HG03060 (cell line): ENCODE measurements around the gene LRRC41.
"Not testable (repeated sequence)": the region's sequence is repeated elsewhere in the genome, so short reads cannot be mapped to it uniquely, and the experiment has no call there.

Experiments used
- ATAC-seq: cut with Tn5 transposase; IDR thresholded peaks from one replicate; pipeline ENCODE4 v1.9.1; 2021; ENCODE audit warnings: low read depth, moderate number of reproducible peaks; ENCODE audit not compliant: unreplicated experiment

Gene LRRC41

GRCh38 chr1:46328182-46328581, 24.8 kb upstream of the LRRC41 start:
- not testable (repeated sequence) for ATAC-seq

DNA sequence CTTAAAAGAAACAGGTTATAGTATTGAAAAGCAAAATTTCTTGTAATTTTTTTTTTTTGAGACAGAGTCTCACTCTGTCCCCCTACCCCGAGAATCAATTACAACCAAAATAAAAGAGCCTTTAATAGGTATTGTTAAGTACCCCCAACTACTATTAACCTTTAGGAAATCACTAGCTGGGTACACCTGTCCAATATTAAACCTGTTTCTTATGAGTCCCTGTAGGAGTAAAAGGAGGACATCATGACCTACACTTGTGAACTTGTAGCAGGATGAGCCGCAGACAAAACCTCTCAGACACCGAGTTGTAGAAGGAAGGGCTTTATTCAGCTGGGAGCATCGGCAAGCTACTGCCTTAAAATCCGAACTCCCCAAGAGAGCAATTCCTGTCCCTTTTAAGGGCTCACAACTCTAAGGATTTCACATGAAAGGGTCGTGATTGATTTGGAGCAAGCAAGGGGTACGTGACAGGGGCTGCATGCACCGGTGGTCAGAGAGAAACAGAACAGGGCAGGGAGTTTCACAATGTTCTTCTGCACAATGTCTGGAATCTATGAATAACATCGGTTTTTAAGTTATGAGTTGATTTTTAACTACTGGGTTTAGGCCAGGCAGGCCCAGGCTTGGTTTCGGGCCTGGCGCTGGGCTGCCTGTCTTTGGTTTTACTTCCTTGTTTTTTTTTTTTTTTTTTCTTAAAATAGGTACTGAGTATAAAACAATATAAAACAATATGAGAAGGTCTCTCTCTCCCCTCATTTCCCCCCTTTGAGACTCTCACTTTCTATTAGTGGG, 22.1 kb upstream of the LRRC41 start:
- ATAC-seq, result peak; percentile 70

GRCh38 chr1:46322191-46322590, 18.8 kb upstream of the LRRC41 start:
- ATAC-seq, result not testable (repeated sequence)

DNA sequence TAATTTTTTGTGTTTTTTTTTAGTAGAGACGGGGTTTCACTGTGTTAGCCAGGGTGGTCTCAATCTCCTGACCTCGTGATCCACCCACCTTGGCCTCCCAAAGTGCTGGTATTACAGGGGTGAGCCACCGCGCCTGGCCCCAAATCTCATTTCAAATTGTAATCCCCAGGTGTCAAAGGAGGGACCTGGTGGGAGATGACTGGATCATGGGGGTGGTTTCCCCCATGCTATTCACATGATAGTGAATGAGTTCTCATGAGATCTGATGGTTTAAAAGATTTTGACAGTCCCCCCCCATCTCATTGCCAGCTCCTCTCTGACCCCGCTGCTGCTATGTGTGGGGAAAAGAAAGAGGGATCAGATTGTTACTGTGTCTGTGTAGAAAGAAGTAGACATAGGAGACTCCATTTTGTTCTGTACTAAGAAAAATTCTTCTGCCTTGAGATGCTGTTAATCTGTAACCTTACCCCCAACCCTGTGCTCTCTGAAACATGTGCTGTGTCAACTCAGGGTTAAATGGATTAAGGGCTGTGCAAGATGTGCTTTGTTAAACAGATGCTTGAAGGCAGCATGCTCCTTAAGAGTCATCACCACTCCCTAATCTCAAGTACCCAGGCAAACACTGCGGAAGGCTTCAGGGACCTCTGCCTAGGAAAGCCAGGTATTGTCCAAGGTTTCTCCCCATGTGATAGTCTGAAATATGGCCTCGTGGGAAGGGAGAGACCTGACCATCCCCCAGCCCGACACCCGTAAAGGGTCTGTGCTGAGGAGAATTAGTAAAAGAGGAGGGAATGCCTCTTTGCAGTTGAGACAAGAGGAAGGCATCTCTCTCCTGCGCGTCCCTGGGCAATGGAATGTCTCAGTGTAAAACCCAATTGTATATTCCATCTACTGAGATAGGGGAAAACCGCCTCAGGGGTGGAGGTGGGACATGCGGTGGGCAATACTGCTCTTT, 16.8 kb upstream of the LRRC41 start:
- not testable (repeated sequence) for ATAC-seq

- not testable (repeated sequence) for ATAC-seq
These were observed 15.9 kb upstream of the LRRC41 start for GRCh38 chr1:46319301-46319700.

DNA sequence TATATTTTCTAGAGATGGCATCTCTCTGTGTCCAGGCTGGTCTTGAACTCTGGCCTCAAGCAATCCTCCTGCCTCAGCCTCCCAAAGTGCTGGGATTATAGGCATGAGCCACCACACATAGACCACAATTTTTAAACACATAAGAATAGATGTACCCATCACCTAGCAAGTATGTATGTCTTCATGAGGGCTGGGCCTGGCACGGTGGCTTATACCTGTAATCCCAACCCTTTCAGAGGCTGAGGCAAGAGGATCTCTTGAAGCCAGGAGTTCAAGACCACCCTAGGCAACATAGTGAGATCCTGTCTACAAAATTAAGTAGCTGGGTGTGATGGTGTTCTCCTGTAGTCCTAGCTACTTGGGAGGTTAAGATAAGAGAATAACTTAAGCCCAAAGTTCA, 13.9 kb upstream of the LRRC41 start:
- ATAC-seq, result no peak

DNA sequence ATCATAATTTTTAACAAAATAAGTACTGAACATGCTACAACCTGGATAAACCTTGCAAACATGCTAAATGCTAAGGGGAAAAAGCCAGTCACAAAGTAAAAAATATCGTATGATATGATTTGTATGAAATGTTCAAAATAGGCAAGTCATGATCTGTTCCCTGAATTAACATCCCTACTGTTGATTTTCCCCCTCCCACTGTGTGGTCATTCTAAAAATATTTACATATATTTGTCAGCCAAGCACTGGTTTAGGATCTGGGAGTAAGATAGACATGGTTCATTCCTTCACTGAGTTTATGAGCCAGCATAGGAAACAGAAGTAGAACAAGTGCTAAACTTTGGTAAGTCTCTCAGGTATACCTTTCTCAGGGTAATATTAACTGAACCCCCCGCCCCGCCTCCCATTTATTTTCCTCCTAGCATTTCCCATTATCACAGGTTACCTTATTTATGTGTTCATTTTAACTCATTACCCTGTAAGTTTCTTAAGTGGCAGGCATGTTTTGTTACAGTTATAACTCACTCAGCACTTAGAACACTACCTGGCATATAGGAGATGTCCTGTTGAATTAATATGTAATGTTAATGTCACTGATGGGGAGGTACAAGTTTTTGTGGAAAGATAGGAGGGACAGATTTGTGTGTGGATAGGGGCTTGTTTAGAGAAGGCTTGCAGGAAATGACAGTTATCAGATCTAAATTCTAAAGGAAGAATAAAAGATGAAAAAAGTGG, 12.4 kb upstream of the LRRC41 start:
- no peak for ATAC-seq

- no peak for ATAC-seq
These were observed 6.9 kb upstream of the LRRC41 start for GRCh38 chr1:46310321-46310720.

DNA sequence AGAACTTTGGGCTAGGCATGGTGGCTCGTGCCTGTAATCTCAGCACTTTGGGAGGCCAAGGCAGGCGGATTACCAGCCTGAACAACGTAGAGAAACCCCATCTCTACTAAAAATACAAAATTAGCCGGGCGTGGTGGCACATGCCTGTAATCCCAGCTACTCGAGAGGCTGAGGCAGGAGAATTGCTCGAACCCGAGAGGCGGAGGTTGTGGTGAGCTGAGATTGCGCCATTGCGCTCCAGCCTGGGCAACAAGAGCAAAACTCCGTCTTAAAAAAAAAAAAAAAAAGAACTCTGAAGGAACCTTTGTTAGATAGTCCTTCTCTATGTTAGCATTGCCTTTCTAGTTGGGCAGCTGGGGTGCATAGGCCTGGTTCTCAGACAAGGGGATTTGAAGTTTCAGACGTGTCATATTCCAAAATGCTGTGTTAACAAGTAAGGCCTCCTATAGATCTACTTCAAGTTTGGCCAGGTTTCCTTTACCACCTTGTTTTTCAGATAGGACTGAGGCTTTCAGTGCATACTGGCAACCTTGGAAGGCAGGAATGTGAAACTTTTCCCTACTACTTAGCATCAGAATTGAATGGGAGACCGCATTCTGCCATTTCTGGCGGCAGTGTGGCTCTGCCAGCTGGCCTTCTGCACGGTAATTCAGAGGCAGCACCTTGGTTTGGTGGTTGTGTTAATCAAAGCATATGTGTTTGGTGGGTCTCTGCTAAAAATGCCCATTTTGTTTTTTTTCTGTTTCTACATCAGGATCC, 6.2 kb upstream of the LRRC41 start:
- no peak for ATAC-seq

GRCh38 chr1:46306159-46306530, 2.7 kb upstream of the LRRC41 start:
- ATAC-seq, result no peak

- no peak for ATAC-seq
These were observed 483 bp upstream of the LRRC41 start for GRCh38 chr1:46303872-46304326.

- no peak for ATAC-seq
These were observed 777 bp downstream of the LRRC41 start for GRCh38 chr1:46302641-46303037.

DNA sequence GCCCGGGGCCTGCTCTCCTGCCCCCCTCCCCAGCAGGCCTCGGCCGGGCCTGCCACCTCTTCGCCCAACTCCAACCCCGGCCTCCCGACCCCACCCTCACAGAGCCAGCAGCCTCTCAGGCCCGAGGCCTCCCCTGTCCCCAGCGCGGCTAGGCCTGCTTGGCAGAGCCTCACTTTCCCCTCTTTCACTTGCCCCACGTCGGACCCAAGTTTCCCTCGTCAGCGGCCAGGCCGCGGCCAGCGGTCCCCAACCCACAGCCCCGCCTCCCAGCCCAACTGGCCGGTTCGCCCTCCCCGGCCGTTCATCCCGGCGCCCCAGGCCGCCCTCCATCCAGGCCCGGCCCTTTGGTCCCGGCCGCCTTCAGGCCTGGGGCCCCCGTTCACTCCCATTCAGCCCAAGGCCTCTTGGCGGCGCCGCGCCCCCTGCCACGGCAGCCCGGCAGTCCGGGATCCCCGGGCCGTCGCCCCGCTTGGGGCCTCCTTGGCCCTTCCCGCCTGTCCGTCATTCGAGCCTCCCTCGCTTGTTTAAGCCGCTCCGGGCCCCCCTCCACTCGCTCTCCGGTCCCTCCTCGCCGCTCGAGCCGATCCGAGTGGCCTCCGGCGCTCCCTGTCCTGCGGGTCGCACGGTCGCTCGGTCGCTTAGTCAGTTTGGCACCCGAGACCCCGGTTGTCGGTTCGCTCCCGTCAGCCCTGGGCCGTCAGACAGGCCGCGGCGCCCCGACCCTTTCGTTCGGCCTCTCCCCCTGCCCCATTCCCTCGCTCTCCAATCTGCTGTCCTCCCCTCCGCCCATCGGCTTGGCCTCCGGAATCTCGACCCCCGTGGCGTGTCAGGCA, 1.4 kb downstream of the LRRC41 start:
- ATAC-seq, result no peak

- ATAC-seq, result no peak
These were observed 2.0 kb downstream of the LRRC41 start for GRCh38 chr1:46301406-46301807.

- ATAC-seq, result no peak
These were observed 2.6 kb downstream of the LRRC41 start for GRCh38 chr1:46300673-46301405.

DNA sequence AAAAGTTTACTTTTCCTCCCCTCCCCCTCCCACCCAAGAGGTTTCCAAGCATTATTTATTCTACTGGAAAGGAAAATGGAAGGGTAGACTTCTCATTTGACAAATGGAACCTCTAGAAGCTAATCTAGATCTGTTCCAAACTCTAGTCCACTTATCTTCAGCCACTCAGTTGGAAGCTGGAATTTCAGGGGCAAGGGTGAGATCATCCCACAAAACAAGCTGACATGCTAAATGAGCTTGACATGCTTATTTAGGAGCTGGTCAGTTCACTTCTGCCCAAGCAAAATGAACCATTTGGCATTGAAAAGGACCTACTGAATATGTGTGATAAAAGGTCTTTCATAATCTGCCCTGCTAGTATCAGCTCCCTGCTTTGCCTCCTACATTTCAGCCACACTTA, 5.0 kb downstream of the LRRC41 start:
- no peak for ATAC-seq

DNA sequence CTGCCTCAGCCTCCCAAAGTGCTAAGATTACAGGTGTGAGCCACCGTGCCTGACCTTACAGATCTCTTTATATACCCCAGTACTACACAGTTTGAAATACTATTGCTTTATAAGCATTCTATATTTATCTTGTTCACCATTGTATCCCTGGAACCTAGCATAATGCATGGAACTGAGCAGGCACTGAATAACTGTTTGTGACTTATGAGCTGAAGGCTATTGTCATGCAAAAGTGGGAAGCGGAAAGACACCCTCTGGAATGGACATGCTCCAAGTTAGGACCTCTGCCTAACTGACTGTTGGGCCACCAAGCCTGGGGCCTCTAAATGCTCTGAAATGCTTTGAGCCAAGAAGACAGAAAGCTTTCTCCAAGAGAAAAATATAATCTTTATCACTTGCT, 8.1 kb downstream of the LRRC41 start:
- no peak for ATAC-seq

- no peak for ATAC-seq
These were observed 13.4 kb downstream of the LRRC41 start for GRCh38 chr1:46289976-46290375.

DNA sequence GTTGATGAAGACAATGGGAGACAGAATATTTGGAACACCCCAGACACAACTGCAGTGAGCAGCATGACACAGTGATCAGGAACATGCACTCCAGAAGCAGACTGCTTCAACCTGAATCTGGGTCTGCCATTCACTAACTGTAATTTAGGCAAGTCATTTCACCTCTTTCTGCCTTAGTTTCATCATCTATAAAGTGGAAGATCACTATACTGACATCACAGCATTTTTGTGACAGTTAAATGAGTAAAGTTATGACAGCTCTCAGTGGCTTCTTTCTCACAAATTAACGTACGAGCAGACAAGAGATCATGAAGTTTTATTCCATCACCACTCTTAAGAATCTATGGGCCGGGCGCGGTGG, 14.3 kb downstream of the LRRC41 start:
- ATAC-seq, result no peak
